Type B pancreatic cell (in vitro differentiated cells): ENCODE measurements around the gene CITED2. TPM values are rescaled to one million over a fixed set of nuclear protein-coding genes. Genes with fewer than 3 reads are reported as not detected.

Experiments
- DNase-seq: peaks from one replicate; pipeline ENCODE4 v3.0.0; 2021; ENCODE audit warnings: mixed read lengths; ENCODE audit not compliant: unreplicated experiment; ENCODE audit errors: extremely low spot score
- H3K27ac Mint-ChIP-seq: 2 replicates; pipeline ENCODE4 v1.8.0; 2021; ENCODE audit warnings: mild to moderate bottlenecking, mixed read lengths
- H3K27me3 Mint-ChIP-seq: 2 replicates; pipeline ENCODE4 v1.8.0; 2021; ENCODE audit warnings: mixed read lengths
- H3K36me3 Mint-ChIP-seq: 2 replicates; pipeline ENCODE4 v1.8.0; 2021; ENCODE audit warnings: mixed read lengths
- H3K4me1 Mint-ChIP-seq: one replicate; pipeline ENCODE4 v1.8.0; 2021; ENCODE audit warnings: mixed read lengths; ENCODE audit not compliant: unreplicated experiment
- H3K4me3 Mint-ChIP-seq: 2 replicates; pipeline ENCODE4 v1.8.0; 2021; ENCODE audit warnings: mild to moderate bottlenecking, mixed read lengths
- H3K9me3 Mint-ChIP-seq: 2 replicates; pipeline ENCODE4 v1.8.0; 2021; ENCODE audit warnings: mixed read lengths
- CTCF ChIP-seq: fragments of 200-600 bp; sonication (generic); conservative IDR thresholded peaks from 2 replicates; pipeline ENCODE4 v1.5.0; 2021; ENCODE audit warnings: antibody characterized with exemption, mild to moderate bottlenecking
- total RNA-seq: library from RNA; stranded (reverse); gene quantifications from 2 replicates; pipeline ENCODE4 v1.2.1, GENCODE V29; 2021; ENCODE audit warnings: low replicate concordance

CITED2 gene
- total RNA-seq, 1 donor from 2014 or later = 129 TPM

GRCh38 chr6:139390447-139390846, 16.0 kb upstream of the CITED2 start:
- Mint-ChIP-seq H3K9me3 (peaks cover 4% of the 10 kb centered on the region), H3K27me3 (no peaks in the 10 kb centered on the region), H3K36me3 (no peaks in the 10 kb centered on the region), H3K4me1 (peaks cover 19% of the 10 kb centered on the region), H3K27ac (no peak overlapping the region), H3K4me3 (no peak overlapping the region)
- no peak for TF ChIP-seq CTCF
- no peak for DNase-seq

- Mint-ChIP-seq H3K4me3 (no peak overlapping the region), H3K9me3 (peaks cover 4% of the 10 kb centered on the region), H3K27ac (no peak overlapping the region), H3K27me3 (no peaks in the 10 kb centered on the region), H3K36me3 (no peaks in the 10 kb centered on the region), H3K4me1 (peaks cover 7% of the 10 kb centered on the region)
- TF ChIP-seq CTCF = no peak
- no peak for DNase-seq
Measured at GRCh38 chr6:139388384-139388783, 13.9 kb upstream of the CITED2 start.

- Mint-ChIP-seq H3K4me1 (peaks cover 9% of the 10 kb centered on the region), H3K27me3 (no peaks in the 10 kb centered on the region), H3K4me3 (no peak overlapping the region), H3K36me3 (peaks cover 4% of the 10 kb centered on the region), H3K27ac (no peak overlapping the region), H3K9me3 (peaks cover 4% of the 10 kb centered on the region)
- DNase-seq = no peak
- no peak for TF ChIP-seq CTCF
Measured at GRCh38 chr6:139386404-139386803, 12.0 kb upstream of the CITED2 start.

- Mint-ChIP-seq H3K27ac (no peak overlapping the region), H3K4me3 (no peak overlapping the region), H3K27me3 (no peaks in the 10 kb centered on the region), H3K9me3 (peaks cover 3% of the 10 kb centered on the region), H3K4me1 (peaks cover 12% of the 10 kb centered on the region), H3K36me3 (peaks cover 4% of the 10 kb centered on the region)
- no peak for DNase-seq
- TF ChIP-seq CTCF = no peak
Measured at GRCh38 chr6:139381216-139381865, 6.9 kb upstream of the CITED2 start.

- peaks cover 4% of the 10 kb centered on the region for H3K36me3 Mint-ChIP-seq
- no peaks in the 10 kb centered on the region for H3K27me3 Mint-ChIP-seq
- no peak for TF ChIP-seq CTCF
- no peak overlapping the region for H3K4me3 Mint-ChIP-seq
- H3K27ac Mint-ChIP-seq = no peak overlapping the region
- peaks cover 18% of the 10 kb centered on the region for H3K4me1 Mint-ChIP-seq
- H3K9me3 Mint-ChIP-seq = peaks cover 3% of the 10 kb centered on the region
- no peak for DNase-seq
Measured at GRCh38 chr6:139380611-139381010, 6.2 kb upstream of the CITED2 start.

- Mint-ChIP-seq H3K9me3 (peaks cover 3% of the 10 kb centered on the region), H3K27ac (no peak overlapping the region), H3K4me1 (peaks cover 18% of the 10 kb centered on the region), H3K36me3 (peaks cover 4% of the 10 kb centered on the region), H3K27me3 (no peaks in the 10 kb centered on the region), H3K4me3 (no peak overlapping the region)
- no peak for DNase-seq
- TF ChIP-seq CTCF = no peak
Measured at GRCh38 chr6:139380168-139380567, 5.7 kb upstream of the CITED2 start.
